Measurements from ENCODE around the gene CD164L2.

CD164L2 gene

DNA sequence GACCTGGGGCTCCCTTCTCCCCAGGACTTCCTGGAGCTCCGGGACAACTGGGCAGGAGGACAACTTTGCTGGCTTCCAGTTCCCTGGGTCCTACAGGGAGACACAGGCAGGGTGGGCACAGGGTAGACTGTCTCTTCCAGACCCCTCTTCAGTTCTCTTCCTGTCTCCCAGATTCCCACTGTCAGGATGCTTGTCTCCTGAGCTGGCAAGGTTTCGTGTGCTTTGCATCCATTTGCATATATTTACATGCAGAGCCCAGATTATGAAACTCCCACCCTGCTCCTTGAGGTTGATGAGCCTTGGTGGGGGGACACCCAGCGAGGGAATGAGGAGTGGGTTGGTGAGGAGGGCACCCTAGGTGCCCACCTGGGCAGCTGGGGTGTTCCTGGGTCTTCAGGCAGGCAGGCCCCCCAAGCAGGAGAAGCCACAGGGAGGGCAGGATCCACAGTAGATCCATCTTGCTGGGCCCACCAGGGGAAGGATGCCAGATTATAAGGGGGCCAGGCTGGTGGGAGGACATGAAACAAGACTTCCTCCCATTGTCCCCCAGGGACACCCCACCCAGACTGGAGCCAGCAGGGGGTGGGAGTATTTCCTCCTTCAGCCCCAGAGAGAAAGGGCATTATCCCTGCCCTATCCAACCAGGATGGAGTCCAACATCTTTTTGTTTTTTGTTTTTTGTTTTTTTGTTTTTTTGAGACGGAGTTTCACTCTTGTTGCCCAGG is 8.6 kb downstream of the CD164L2 start, which contains the start of gene FCN3:
TSS of gene FCN3 (minus strand) at position 463 of the 725 bp plus-strand sequence. CDS start at position 457, 6 bp downstream.
- TF ChIP-seq RARB (CRISPR knock-in tag; IDR thresholded peaks at IDR 0.05) (no peak), ESRRG (CRISPR knock-in tag; IDR thresholded peaks at IDR 0.05) (no peak), TCF4 (CRISPR knock-in tag; IDR thresholded peaks at IDR 0.05; ENCODE audit: borderline replicate concordance) (no peak), ZNF70 (CRISPR knock-in tag; IDR thresholded peaks at IDR 0.05) (no peak), SNAI2 (CRISPR knock-in tag; IDR thresholded peaks at IDR 0.05) (no peak), GLIS3 (CRISPR knock-in tag; IDR thresholded peaks at IDR 0.05) (no peak), OSR1 (CRISPR knock-in tag; IDR thresholded peaks at IDR 0.05) (no peak), ISL1 (CRISPR knock-in tag; IDR thresholded peaks at IDR 0.05) (no peak), ZNF565 (CRISPR knock-in tag; conservative IDR thresholded peaks at IDR 0.05; ENCODE audit: low read depth) (no peak)
- TF ChIP-seq, protein P1, sequence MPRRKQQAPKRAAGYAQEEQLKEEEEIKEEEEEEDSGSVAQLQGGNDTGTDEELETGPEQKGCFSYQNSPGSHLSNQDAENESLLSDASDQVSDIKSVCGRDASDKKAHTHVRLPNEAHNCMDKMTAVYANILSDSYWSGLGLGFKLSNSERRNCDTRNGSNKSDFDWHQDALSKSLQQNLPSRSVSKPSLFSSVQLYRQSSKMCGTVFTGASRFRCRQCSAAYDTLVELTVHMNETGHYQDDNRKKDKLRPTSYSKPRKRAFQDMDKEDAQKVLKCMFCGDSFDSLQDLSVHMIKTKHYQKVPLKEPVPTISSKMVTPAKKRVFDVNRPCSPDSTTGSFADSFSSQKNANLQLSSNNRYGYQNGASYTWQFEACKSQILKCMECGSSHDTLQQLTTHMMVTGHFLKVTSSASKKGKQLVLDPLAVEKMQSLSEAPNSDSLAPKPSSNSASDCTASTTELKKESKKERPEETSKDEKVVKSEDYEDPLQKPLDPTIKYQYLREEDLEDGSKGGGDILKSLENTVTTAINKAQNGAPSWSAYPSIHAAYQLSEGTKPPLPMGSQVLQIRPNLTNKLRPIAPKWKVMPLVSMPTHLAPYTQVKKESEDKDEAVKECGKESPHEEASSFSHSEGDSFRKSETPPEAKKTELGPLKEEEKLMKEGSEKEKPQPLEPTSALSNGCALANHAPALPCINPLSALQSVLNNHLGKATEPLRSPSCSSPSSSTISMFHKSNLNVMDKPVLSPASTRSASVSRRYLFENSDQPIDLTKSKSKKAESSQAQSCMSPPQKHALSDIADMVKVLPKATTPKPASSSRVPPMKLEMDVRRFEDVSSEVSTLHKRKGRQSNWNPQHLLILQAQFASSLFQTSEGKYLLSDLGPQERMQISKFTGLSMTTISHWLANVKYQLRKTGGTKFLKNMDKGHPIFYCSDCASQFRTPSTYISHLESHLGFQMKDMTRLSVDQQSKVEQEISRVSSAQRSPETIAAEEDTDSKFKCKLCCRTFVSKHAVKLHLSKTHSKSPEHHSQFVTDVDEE (CRISPR knock-in tag; IDR thresholded peaks at IDR 0.05) = no peak
- TF ChIP-seq, protein P2, sequence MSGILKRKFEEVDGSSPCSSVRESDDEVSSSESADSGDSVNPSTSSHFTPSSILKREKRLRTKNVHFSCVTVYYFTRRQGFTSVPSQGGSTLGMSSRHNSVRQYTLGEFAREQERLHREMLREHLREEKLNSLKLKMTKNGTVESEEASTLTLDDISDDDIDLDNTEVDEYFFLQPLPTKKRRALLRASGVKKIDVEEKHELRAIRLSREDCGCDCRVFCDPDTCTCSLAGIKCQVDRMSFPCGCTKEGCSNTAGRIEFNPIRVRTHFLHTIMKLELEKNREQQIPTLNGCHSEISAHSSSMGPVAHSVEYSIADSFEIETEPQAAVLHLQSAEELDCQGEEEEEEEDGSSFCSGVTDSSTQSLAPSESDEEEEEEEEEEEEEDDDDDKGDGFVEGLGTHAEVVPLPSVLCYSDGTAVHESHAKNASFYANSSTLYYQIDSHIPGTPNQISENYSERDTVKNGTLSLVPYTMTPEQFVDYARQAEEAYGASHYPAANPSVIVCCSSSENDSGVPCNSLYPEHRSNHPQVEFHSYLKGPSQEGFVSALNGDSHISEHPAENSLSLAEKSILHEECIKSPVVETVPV (CRISPR knock-in tag; IDR thresholded peaks at IDR 0.05) = no peak
- TF ChIP-seq, protein P3, sequence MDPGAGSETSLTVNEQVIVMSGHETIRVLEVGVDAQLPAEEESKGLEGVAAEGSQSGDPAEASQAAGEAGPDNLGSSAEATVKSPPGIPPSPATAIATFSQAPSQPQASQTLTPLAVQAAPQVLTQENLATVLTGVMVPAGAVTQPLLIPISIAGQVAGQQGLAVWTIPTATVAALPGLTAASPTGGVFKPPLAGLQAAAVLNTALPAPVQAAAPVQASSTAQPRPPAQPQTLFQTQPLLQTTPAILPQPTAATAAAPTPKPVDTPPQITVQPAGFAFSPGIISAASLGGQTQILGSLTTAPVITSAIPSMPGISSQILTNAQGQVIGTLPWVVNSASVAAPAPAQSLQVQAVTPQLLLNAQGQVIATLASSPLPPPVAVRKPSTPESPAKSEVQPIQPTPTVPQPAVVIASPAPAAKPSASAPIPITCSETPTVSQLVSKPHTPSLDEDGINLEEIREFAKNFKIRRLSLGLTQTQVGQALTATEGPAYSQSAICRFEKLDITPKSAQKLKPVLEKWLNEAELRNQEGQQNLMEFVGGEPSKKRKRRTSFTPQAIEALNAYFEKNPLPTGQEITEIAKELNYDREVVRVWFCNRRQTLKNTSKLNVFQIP (CRISPR knock-in tag; IDR thresholded peaks at IDR 0.05; ENCODE audit: borderline replicate concordance, low read depth) = no peak
- TF ChIP-seq, protein P4, sequence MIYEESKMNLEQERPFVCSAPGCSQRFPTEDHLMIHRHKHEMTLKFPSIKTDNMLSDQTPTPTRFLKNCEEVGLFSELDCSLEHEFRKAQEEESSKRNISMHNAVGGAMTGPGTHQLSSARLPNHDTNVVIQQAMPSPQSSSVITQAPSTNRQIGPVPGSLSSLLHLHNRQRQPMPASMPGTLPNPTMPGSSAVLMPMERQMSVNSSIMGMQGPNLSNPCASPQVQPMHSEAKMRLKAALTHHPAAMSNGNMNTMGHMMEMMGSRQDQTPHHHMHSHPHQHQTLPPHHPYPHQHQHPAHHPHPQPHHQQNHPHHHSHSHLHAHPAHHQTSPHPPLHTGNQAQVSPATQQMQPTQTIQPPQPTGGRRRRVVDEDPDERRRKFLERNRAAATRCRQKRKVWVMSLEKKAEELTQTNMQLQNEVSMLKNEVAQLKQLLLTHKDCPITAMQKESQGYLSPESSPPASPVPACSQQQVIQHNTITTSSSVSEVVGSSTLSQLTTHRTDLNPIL (CRISPR knock-in tag; IDR thresholded peaks at IDR 0.05; ENCODE audit: low read depth) = no peak
- TF ChIP-seq, protein P5, sequence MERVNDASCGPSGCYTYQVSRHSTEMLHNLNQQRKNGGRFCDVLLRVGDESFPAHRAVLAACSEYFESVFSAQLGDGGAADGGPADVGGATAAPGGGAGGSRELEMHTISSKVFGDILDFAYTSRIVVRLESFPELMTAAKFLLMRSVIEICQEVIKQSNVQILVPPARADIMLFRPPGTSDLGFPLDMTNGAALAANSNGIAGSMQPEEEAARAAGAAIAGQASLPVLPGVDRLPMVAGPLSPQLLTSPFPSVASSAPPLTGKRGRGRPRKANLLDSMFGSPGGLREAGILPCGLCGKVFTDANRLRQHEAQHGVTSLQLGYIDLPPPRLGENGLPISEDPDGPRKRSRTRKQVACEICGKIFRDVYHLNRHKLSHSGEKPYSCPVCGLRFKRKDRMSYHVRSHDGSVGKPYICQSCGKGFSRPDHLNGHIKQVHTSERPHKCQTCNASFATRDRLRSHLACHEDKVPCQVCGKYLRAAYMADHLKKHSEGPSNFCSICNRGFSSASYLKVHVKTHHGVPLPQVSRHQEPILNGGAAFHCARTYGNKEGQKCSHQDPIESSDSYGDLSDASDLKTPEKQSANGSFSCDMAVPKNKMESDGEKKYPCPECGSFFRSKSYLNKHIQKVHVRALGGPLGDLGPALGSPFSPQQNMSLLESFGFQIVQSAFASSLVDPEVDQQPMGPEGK (CRISPR knock-in tag; IDR thresholded peaks at IDR 0.05; ENCODE audit: borderline replicate concordance) = no peak
- no peak for ATAC-seq

DNA sequence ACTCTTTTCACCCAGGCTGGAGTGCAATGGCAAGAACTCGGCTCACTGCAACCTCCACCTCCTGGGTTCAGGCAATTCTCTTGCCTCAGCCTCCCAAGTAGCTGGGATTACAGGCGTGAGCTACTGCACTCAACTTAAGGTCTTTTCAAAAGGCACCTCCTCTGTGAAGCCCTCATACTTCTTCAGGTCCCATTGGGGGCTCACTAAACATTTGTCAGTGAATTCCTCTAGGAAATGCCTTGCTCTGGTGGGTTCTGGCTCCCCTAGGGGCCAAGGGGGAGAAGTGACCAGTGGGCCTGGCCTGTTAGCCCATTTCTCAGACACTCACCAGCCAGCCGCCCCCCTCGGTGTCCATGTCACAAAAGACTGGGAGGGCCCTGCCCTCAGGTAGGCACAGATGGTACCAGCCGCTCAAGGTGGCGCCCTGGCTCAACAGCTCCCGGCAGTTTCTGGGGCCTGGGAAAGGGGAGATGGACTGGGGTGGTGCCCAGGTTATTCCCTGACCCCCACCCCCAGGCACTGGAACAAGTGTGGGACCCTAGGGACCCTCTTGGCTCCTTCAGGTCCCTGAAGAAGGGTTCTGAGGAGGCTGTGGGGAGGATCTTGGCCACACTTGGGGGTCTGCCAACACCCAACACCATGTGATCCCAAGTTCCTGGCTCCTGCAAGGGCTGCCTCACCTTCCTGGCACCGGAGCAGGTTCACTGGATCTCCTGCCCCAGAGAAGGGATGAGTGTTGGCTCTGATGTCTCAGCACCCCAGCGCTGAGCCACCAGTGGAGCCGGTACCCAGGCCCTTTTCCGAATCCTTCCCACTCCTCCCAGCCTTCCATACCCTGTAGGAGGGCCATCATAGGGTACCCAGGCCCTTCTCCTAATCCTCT is 10.1 kb downstream of the CD164L2 start:
- peak; percentile 75 for ATAC-seq
- no peak for TF ChIP-seq ARNTL (CRISPR knock-in tag; IDR thresholded peaks at IDR 0.05; ENCODE audit: borderline replicate concordance, low read depth)
- no peak for TF ChIP-seq ZFP30 (CRISPR knock-in tag; IDR thresholded peaks at IDR 0.05)
- TF ChIP-seq, protein P5 (CRISPR knock-in tag; IDR thresholded peaks at IDR 0.05; ENCODE audit: borderline replicate concordance) = no peak
- TF ChIP-seq ZC3H10 (CRISPR knock-in tag; IDR thresholded peaks at IDR 0.05) = no peak
- TF ChIP-seq ZFP3 (CRISPR knock-in tag; IDR thresholded peaks at IDR 0.05) = no peak
- TF ChIP-seq OSR1 (CRISPR knock-in tag; IDR thresholded peaks at IDR 0.05) = no peak
- TF ChIP-seq, protein P2 (CRISPR knock-in tag; IDR thresholded peaks at IDR 0.05) = no peak
- no peak for TF ChIP-seq SNAI2 (CRISPR knock-in tag; IDR thresholded peaks at IDR 0.05)
